Naive thymus-derived CD4-positive, alpha-beta T cell (primary cell): Measurements from ENCODE around the gene GOT2. TPM values are rescaled to one million over a fixed set of nuclear protein-coding genes. Genes with fewer than 3 reads are reported as not detected.

Source experiments
- ATAC-seq: fragments of 150-1000 bp; cut with Tn5 transposase; 2 replicates; pipeline ENCODE4 v1.10.0; 2021; ENCODE audit warnings: mild to moderate bottlenecking, moderate library complexity
- CTCF ChIA-PET: fragments of 350-600 bp; sonication (Branson Sonifier 250); formaldehyde crosslinking; loops from one replicate; lab custom pipeline; 2021; ENCODE audit warnings: antibody characterized with exemption; lab: Charles Lee
- POLR2A ChIA-PET: fragments of 350-600 bp; sonication (Branson Sonifier 250); formaldehyde crosslinking; loops from one replicate; lab custom pipeline; 2021; ENCODE audit warnings: antibody characterized with exemption, inconsistent platforms; lab: Charles Lee
- DNase-seq, 9 donors: peaks; one replicate each; pipeline versions ENCODE4 v3.0.0 to v3.0.0-alpha.2; 2020 to 2022; ENCODE audit warnings: mixed read lengths in 1 of 9
- H3K27ac ChIP-seq: one replicate; pipeline ENCODE4 v1.7.0; 2013; ENCODE audit warnings: mild to moderate bottlenecking, low read depth, low read length, moderate library complexity
- H3K27me3 ChIP-seq, 2 donors: one replicate each; pipeline ENCODE4 v1.7.0; 2013; ENCODE audit warnings: low read length in 2 of 2, mild to moderate bottlenecking in 2 of 2, moderate library complexity in 2 of 2; ENCODE audit not compliant: control insufficient read depth in 2 of 2, insufficient read depth in 2 of 2
- H3K36me3 ChIP-seq, 3 experiments: 1 replicate in 2 of 3; 2 replicates in 1 of 3; pipeline ENCODE4 v1.7.0; 2013; ENCODE audit warnings: low read length in 3 of 3, mild to moderate bottlenecking in 3 of 3, moderate library complexity in 1 of 3; ENCODE audit not compliant: insufficient read depth in 3 of 3, control insufficient read depth in 2 of 3
- H3K4me1 ChIP-seq, 2 donors: one replicate each; pipeline ENCODE4 v1.7.0; 2013; ENCODE audit warnings: low read length in 2 of 2, mild to moderate bottlenecking in 2 of 2, moderate library complexity in 1 of 2; ENCODE audit not compliant: control insufficient read depth in 2 of 2, insufficient read depth in 2 of 2
- H3K4me3 ChIP-seq: 2 replicates; pipeline ENCODE4 v1.7.0; 2013; ENCODE audit warnings: mild to moderate bottlenecking, low read length
- H3K9me3 ChIP-seq, 3 experiments: 1 replicate in 2 of 3; 2 replicates in 1 of 3; pipeline ENCODE4 v1.7.0; 2013; ENCODE audit warnings: low read length in 3 of 3; ENCODE audit not compliant: control insufficient read depth in 2 of 3
- H3K27ac Mint-ChIP-seq, 9 donors: one replicate each; pipeline ENCODE4 v1.8.0; 2020 to 2022; ENCODE audit warnings: mixed read lengths in 9 of 9, mild to moderate bottlenecking in 8 of 9, moderate library complexity in 5 of 9, inconsistent platforms in 2 of 9
- H3K27me3 Mint-ChIP-seq, 5 donors: one replicate each; pipeline ENCODE4 v1.8.0; 2021 to 2022; ENCODE audit warnings: mixed read lengths in 5 of 5, mild to moderate bottlenecking in 1 of 5
- H3K36me3 Mint-ChIP-seq, 5 donors: one replicate each; pipeline ENCODE4 v1.8.0; 2020 to 2022; ENCODE audit warnings: mixed read lengths in 5 of 5, mild to moderate bottlenecking in 3 of 5, inconsistent platforms in 1 of 5
- H3K4me1 Mint-ChIP-seq, 7 donors: one replicate each; pipeline ENCODE4 v1.8.0; 2020 to 2022; ENCODE audit warnings: mixed read lengths in 7 of 7, mild to moderate bottlenecking in 3 of 7, inconsistent platforms in 1 of 7
- H3K4me3 Mint-ChIP-seq, 10 donors: one replicate each; pipeline ENCODE4 v1.8.0; 2020 to 2022; ENCODE audit warnings: mild to moderate bottlenecking in 10 of 10, mixed read lengths in 10 of 10, moderate library complexity in 6 of 10, inconsistent platforms in 2 of 10
- H3K9me3 Mint-ChIP-seq, 11 donors: one replicate each; pipeline ENCODE4 v1.8.0; 2020 to 2022; ENCODE audit warnings: mixed read lengths in 11 of 11, mild to moderate bottlenecking in 4 of 11, inconsistent platforms in 1 of 11, moderate library complexity in 1 of 11
- intact Hi-C, 2 donors: fragments of 100-400 bp; cut with micrococcal nuclease; formaldehyde crosslinking; loops; one replicate each; pipeline ENCODE4 v1.15.1; 2023
- polyA plus RNA-seq, 2 donors: library from polyadenylated mRNA; unstranded; fragments of 300-500 nt; fragmentation: Illumina TruSeq; gene quantifications; one replicate each; pipeline ENCODE4 v1.2.3, GENCODE V29; 2021
- total RNA-seq, 6 experiments: library from RNA in 5 of 6; stranded (reverse) in 5 of 6; gene quantifications; 1 replicate in 5 of 6; 2 replicates in 1 of 6; pipeline ENCODE4 v1.2.3 and lab custom pipeline; 2021 to 2026

Gene GOT2
- total and polyA plus RNA-seq, 7 experiments from 2014 or later = 24.3 to 90.1 (median 38.1) TPM

DNA sequence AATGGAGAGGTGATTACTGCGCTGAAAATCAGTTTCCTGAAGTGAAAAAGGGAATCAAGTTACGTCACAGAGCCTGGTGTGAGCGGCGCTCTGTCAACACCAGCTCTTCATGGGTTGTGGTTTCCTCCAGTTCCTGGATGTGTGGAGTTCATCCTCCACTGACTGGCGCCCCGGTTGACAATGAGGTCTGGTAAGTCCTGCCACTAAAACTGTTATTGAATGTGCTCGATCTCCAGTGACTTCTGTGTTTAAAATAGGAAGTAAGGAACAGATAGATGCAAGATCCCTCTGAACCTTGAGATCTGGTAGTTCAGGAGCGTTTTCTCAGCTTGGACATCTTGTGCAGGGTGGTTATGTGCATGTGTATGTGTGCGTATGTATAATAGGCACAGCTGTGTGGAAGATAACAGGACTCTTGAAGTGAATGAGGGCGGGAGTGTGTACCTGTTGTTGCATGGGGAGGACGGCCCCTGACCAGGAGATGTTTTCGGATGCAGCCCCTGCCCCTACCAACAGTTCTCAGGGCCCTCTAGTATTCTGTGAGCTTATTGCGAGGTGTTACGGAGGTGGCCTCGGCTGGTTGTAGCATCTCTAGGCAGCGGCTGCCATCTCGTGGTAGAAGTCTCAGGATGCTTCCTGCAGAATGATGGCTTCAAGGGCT lies 22.0 kb upstream of the GOT2 start:
- Histone ChIP-seq H3K9me3 (no peaks in the 10 kb centered on the region), H3K4me1 (peaks cover 0 to 7% of the 10 kb centered on the region in 2 donors), H3K36me3 (no peaks in the 10 kb centered on the region), H3K27ac (peak overlapping the region; percentile 19), H3K4me3 (peak overlapping the region; percentile 28), H3K27me3 (no peaks in the 10 kb centered on the region)
- peak overlapping the region; percentile 56 to 79 (median 70) for H3K4me3 Mint-ChIP-seq
- DNase-seq = peak; percentile 44 to 82 (median 76)
- POLR2A ChIA-PET = interaction anchor here (0.6 to 1.4 kb wide), 7 partner anchors 9 to 242 kb away, joined by 3 to 9 read pairs (median 4); no protein-coding TSS in a partner anchor
- H3K36me3 Mint-ChIP-seq = no peaks in the 10 kb centered on the region
- intact Hi-C loops = loop anchor here (1.0 to 5.0 kb wide), 12 partner anchors 22 to 1179 kb away; partner anchors contain the start of genes SLC38A7 (in 2 of the 2), GINS3 (in 1 of the 2) and GOT2 (in 1 of the 2)
- peak overlapping the region; percentile 32 to 94 (median 87) for H3K27ac Mint-ChIP-seq
- peaks cover 0 to 8% (median 0%) of the 10 kb centered on the region in 5 donors for H3K27me3 Mint-ChIP-seq
- peak; percentile 94 for ATAC-seq
- CTCF ChIA-PET = interaction anchor here (0.5 to 3.6 kb wide), 28 partner anchors 8 to 890 kb away, joined by 3 to 48 read pairs (median 4); partner anchors contain the start of genes CFAP20 and GOT2
- H3K4me1 Mint-ChIP-seq = peaks cover 7 to 10% (median 9%) of the 10 kb centered on the region in 7 donors
- H3K9me3 Mint-ChIP-seq = no peaks in the 10 kb centered on the region

DNA sequence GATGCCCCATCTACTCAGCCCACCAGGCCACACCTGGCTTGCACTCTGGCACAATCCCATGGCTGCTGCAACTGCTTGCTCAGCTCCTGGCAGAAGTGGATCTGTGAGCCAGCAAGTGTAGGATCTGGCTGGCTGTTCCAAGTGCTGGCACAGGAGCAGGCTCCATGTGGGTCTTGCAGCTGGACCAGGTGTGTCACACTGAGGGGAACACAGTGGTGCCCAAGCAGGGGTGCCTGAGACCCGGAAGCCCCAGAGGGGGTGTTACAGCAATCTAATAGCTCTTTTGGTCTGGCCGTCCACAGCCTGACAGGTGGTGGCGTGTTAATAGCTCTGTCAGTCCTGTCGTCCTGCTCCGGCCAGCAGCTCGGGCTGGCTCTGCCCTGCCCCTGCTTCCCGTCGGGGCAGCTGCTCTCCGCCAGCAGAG lies 19.6 kb upstream of the GOT2 start:
- Mint-ChIP-seq H3K27ac (peak overlapping the region in 3 of 9 donors; percentile 16 to 43 (median 34)), H3K9me3 (peaks cover 0 to 3% (median 0%) of the 10 kb centered on the region in 11 donors), H3K4me1 (peaks cover 7 to 10% (median 9%) of the 10 kb centered on the region in 7 donors), H3K27me3 (peaks cover 0 to 4% (median 0%) of the 10 kb centered on the region in 5 donors), H3K36me3 (no peaks in the 10 kb centered on the region), H3K4me3 (no peak overlapping the region)
- H3K4me3 ChIP-seq = no peak overlapping the region
- no peaks in the 10 kb centered on the region for H3K9me3 ChIP-seq
- no peaks in the 10 kb centered on the region for H3K27me3 ChIP-seq
- intact Hi-C loops = no loop called here
- ChIA-PET CTCF (interaction anchor here (3.3 kb wide), 1 partner anchor 417 kb away, joined by 48 read pairs; no protein-coding TSS in a partner anchor), POLR2A (no interaction called here)
- no peaks in the 10 kb centered on the region for H3K36me3 ChIP-seq
- H3K4me1 ChIP-seq = peaks cover 0 to 7% of the 10 kb centered on the region in 2 donors
- no peak for DNase-seq
- no peak for ATAC-seq
- no peak overlapping the region for H3K27ac ChIP-seq

DNA sequence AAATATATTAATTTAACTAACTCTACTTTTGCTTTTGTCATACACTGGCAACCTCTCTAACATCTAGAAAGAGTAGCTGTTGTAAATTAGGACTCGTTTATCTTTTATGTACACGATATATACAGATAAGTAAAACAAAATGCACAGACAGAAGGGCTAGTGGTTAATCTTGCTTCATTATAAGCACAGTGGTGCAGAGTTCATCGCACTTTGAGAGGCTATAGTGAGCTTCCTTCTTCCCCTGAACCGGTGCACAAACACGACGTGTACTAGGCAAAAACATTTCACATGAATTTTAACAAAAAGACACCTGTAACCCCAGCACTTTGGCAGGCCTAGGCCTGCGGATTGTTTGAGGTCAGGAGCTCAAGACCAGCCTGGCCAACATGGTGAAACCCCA lies 10.4 kb upstream of the GOT2 start:
- H3K27ac ChIP-seq = no peak overlapping the region
- H3K27me3 ChIP-seq = no peaks in the 10 kb centered on the region
- intact Hi-C loops = no loop called here
- CTCF ChIA-PET = interaction anchor here (0.5 to 0.8 kb wide), 2 partner anchors 15 to 428 kb away, joined by 3 to 4 read pairs; no protein-coding TSS in a partner anchor
- H3K4me3 ChIP-seq = no peak overlapping the region
- H3K27ac Mint-ChIP-seq = no peak overlapping the region
- H3K4me1 Mint-ChIP-seq = no peaks in the 10 kb centered on the region
- H3K4me3 Mint-ChIP-seq = no peak overlapping the region
- no peak for DNase-seq
- H3K27me3 Mint-ChIP-seq = peaks cover 0 to 6% (median 0%) of the 10 kb centered on the region in 5 donors
- ATAC-seq = no peak
- no peaks in the 10 kb centered on the region for H3K9me3 ChIP-seq
- POLR2A ChIA-PET = interaction anchor here (0.5 to 1.0 kb wide), 2 partner anchors 12 to 117 kb away, joined by 3 read pairs; no protein-coding TSS in a partner anchor
- no peaks in the 10 kb centered on the region for H3K4me1 ChIP-seq
- no peaks in the 10 kb centered on the region for H3K36me3 ChIP-seq
- H3K36me3 Mint-ChIP-seq = no peaks in the 10 kb centered on the region
- H3K9me3 Mint-ChIP-seq = peaks cover 0 to 2% (median 0%) of the 10 kb centered on the region in 11 donors

DNA sequence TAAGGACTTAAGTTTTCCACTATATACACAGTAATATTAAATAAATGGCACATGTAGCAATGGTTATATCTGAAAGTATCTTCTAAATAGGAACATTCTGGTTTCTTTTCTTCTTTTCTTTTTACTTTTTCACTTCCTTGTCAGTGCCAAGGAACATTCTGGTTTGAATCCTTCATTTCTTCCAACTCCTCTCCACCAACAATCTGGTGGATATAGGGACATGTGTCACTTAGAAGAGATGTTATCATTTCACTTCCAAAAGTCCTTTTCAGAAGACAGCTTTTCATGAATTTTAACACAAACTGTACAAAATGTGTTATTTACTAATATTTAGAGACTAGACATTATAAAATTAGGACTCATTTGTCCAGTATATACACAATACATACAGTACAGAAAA lies 7.9 kb upstream of the GOT2 start:
- Histone ChIP-seq H3K27ac (no peak overlapping the region), H3K9me3 (no peaks in the 10 kb centered on the region), H3K4me1 (no peaks in the 10 kb centered on the region), H3K27me3 (no peaks in the 10 kb centered on the region), H3K4me3 (no peak overlapping the region), H3K36me3 (no peaks in the 10 kb centered on the region)
- DNase-seq (no peak), ATAC-seq (no peak)
- Mint-ChIP-seq H3K27ac (no peak overlapping the region), H3K4me1 (peaks cover 0 to under 1% (median 0%) of the 10 kb centered on the region in 7 donors), H3K36me3 (no peaks in the 10 kb centered on the region), H3K9me3 (no peaks in the 10 kb centered on the region), H3K4me3 (no peak overlapping the region), H3K27me3 (peaks cover 0 to 13% (median 0%) of the 10 kb centered on the region in 5 donors)
- CTCF ChIA-PET = interaction anchor here (0.6 kb wide), 1 partner anchor 21 kb away, joined by 5 read pairs; no protein-coding TSS in a partner anchor
- POLR2A ChIA-PET = no interaction called here
- intact Hi-C loops = no loop called here

DNA sequence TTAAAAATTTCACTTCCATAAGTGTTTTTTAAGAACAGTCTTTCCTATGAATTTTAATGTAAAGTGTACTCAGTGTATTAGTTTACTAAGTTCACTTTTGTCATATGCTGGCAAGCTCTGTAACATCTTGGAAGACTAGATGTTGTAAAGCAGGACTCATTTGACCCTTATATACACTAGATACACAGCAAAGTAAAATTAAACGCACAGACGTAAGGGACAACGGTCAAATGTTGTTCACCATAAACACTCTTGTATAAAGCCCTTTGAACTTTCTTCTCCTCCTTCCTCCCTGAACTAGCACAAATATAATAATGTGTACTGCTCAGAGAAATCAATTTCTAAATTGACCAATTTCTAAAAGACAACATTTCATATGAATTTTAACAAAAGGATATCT lies 7.0 kb upstream of the GOT2 start:
- Histone ChIP-seq H3K27ac (no peak overlapping the region), H3K4me3 (no peak overlapping the region), H3K36me3 (no peaks in the 10 kb centered on the region), H3K27me3 (no peaks in the 10 kb centered on the region), H3K9me3 (no peaks in the 10 kb centered on the region), H3K4me1 (no peaks in the 10 kb centered on the region)
- no peaks in the 10 kb centered on the region for H3K9me3 Mint-ChIP-seq
- CTCF ChIA-PET = no interaction called here
- H3K4me3 Mint-ChIP-seq = no peak overlapping the region
- ATAC-seq = no peak
- H3K27ac Mint-ChIP-seq = no peak overlapping the region
- POLR2A ChIA-PET = no interaction called here
- H3K4me1 Mint-ChIP-seq = peaks cover 0 to 4% (median 0%) of the 10 kb centered on the region in 7 donors
- H3K27me3 Mint-ChIP-seq = peaks cover 0 to 13% (median 0%) of the 10 kb centered on the region in 5 donors
- DNase-seq = no peak
- intact Hi-C loops = no loop called here
- H3K36me3 Mint-ChIP-seq = no peaks in the 10 kb centered on the region

DNA sequence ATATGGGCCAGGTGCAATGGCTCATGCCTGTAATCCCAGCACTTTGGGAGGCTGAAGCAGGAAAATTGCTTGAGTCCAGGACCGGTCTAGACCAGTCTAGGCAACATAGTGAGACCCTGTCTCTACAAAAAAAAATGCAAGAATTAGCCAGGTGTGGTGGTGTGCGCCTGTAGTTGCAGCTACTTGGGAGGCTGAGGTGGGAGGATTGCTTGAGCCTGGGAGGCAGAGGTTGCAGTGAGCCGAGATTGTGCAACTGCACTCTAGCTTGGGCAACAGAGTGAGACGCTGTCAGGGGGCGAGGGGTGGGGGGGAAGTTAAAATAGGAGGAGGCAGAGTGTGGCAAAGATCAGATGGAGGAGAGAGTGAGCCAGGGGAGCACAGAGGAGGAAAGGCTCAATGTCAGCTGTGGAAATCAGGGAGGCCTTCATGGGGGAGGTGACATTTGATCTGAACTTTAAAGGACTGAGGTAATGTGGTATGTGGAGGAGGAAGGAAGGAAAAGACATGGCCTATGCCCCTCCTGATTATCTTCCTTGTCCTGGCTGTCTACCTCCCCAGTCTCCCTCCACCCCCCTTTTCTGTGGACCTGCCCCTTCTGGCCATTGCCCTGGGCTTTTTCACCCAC lies 4.7 kb upstream of the GOT2 start:
- Mint-ChIP-seq H3K36me3 (no peaks in the 10 kb centered on the region), H3K27me3 (peaks cover 0 to 13% (median 0%) of the 10 kb centered on the region in 5 donors), H3K9me3 (no peaks in the 10 kb centered on the region), H3K4me3 (peak overlapping the region in 1 of 10 donors; percentile 39), H3K4me1 (peaks cover 0 to 12% (median 5%) of the 10 kb centered on the region in 7 donors), H3K27ac (no peak overlapping the region)
- H3K9me3 ChIP-seq = no peaks in the 10 kb centered on the region
- no peak overlapping the region for H3K27ac ChIP-seq
- ChIA-PET CTCF (no interaction called here), POLR2A (interaction anchor here (0.7 kb wide), 1 partner anchor 17 kb away, joined by 6 read pairs; no protein-coding TSS in a partner anchor)
- no peak overlapping the region for H3K4me3 ChIP-seq
- intact Hi-C loops = no loop called here
- DNase-seq (no peak), ATAC-seq (no peak)
- peaks cover 0 to 4% (median 0%) of the 10 kb centered on the region in 3 experiments for H3K36me3 ChIP-seq
- no peaks in the 10 kb centered on the region for H3K27me3 ChIP-seq
- peaks cover 0 to 5% of the 10 kb centered on the region in 2 donors for H3K4me1 ChIP-seq
